PFSK-1 (cell line): ENCODE measurements around the gene TRAPPC12.

Experiments used
- FOXP2 ChIP-seq: optimal IDR thresholded peaks from 2 replicates; pipeline ENCODE3; 2011; ENCODE audit warnings: borderline replicate concordance, control low read depth, inconsistent platforms; ENCODE audit not compliant: insufficient read depth; ENCODE audit errors: extremely low read length, extremely low read depth
- POLR2AphosphoS5 ChIP-seq: IDR thresholded peaks from 2 replicates; pipeline ENCODE4 v1.6.1; 2012; ENCODE audit warnings: low read depth, mild to moderate bottlenecking, control low read depth, low read length, moderate library complexity
- REST ChIP-seq, 2 experiments: IDR thresholded peaks; 2 replicates each; pipeline versions ENCODE4 v1.6.1 to v1.8.0; 2011 to 2012; ENCODE audit warnings: low read depth in 2 of 2, low read length in 2 of 2, control low read depth in 1 of 2, inconsistent platforms in 1 of 2, mild to moderate bottlenecking in 1 of 2, moderate library complexity in 1 of 2; ENCODE audit not compliant: insufficient read depth in 1 of 2
- SIN3A ChIP-seq: IDR thresholded peaks from 2 replicates; pipeline ENCODE4 v1.6.1; 2012; ENCODE audit warnings: mild to moderate bottlenecking, low read length, moderate library complexity, borderline replicate concordance; ENCODE audit not compliant: insufficient read depth
- TAF1 ChIP-seq: IDR thresholded peaks from 2 replicates; pipeline ENCODE4 v1.6.1; 2012; ENCODE audit warnings: low read length, control low read depth, borderline replicate concordance; ENCODE audit not compliant: insufficient read depth

TRAPPC12 gene

DNA sequence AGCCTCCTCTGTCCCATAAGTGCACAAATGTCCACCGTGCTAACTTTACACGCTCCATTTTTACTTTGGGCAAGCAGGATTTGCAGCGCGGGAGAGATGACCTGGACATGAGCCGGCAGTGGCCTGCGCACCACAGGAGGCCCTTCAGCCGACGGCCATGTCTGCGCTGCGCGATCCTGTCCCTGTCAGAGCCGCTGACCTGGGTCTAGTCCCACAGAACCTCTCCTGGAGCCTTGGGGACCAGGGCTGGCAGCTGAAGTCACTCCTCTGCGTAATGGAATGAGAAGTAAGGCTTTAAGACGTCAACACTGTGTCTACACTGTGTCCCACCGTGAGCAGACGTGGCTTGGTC, 110.2 kb downstream of the TRAPPC12 start:
- TF ChIP-seq FOXP2 (no peak), REST (IDR thresholded peaks at IDR 0.05; ENCODE audit: insufficient read depth in 1 of 2, low read depth in 2 of 2, low read length in 2 of 2) (no peak), SIN3A (no peak), POLR2AphosphoS5 (no peak), TAF1 (no peak)

DNA sequence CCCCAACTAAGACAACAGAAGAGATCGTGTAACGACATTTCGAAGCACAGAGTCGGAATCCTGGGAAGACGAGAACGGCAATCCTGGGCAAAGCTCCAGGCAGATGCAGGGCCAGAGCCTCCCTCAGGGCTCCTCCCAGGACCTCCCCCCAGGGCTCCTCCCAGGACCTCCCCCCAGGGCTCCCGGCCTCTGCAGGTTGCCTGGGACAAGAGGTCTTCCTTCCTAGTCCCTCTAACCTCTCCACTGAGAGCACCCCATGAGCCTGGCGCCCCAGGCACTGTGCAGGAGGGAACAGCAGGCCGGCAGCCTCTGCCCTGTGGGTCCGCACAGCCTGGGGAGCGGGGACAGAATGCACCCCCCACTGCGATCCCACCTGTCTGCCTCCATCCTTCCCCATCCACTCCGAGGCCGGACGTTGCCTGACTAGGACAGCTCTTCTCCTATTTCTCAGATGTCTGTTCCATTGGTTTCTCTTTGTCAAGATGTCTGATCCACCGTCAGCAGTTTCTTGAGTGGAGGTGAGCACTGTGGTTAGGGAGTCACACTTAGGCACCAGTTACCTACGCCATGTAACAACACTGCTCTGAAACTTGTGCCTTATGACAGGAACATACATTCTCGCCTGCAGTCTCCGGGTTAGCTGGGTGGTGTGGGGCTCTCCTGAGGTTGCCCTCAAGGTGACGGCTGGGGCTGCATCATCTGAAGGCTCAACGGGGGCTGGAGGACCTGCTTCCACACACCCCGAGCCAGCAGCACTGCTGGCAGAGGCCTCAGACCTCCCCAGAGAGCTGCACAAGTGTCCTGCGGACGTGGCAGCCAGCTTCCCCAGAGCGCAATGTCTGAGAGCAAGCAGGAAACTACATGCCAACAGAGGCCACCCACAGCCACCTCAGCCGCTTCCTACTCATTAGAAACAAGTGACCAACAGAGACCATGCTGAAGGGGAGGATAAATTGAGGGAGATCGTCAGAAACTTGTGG, 111.0 kb downstream of the TRAPPC12 start:
- TF ChIP-seq SIN3A = no peak
- no peak for TF ChIP-seq FOXP2
- TF ChIP-seq POLR2AphosphoS5 = no peak
- TF ChIP-seq REST (IDR thresholded peaks at IDR 0.05; ENCODE audit: insufficient read depth in 1 of 2, low read depth in 2 of 2, low read length in 2 of 2) = no peak
- no peak for TF ChIP-seq TAF1

- TF ChIP-seq SIN3A = no peak
- TF ChIP-seq TAF1 = no peak
- TF ChIP-seq REST (IDR thresholded peaks at IDR 0.05; ENCODE audit: insufficient read depth in 1 of 2, low read depth in 2 of 2, low read length in 2 of 2) = no peak
- no peak for TF ChIP-seq FOXP2
These were observed 111.8 kb downstream of the TRAPPC12 start for GRCh38 chr2:3491306-3491705.

DNA sequence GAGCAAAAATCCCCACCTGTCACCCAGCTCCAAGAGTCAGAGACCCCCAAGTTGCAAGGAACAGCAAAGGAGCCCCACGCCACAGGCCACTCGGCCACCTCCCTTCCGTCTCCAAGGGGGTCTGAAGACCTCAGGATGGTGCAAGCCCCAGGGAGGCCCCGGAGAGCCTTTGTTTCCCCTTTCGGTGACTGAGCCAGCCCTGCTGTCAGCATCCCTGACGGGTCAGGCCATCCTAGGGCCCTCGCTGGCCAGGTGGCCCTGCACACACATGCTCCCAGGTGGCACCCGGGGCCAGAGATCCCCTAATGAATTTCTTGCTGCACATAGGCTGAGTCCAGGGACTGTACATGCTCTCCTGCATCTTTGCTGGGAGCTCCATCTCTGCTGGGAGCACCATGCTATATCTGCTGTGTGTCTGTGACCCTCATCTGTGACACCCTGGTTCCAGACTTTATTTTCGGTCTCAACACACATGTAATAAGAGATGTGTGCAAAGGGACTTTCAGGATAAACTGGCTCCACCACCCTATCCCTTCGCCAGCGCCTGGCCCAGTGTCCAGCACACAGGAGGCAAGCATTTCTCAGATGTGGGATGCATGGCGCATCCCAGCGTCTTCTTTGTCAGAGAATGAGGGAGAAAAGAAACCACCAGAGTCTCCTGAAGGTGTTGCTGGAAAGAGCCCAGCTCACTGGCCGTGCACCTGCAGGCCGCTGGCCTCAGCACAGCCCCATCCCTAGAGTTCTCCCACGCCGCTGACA, 112.4 kb downstream of the TRAPPC12 start:
- no peak for TF ChIP-seq TAF1
- no peak for TF ChIP-seq POLR2AphosphoS5
- no peak for TF ChIP-seq SIN3A
- TF ChIP-seq FOXP2 = no peak
- TF ChIP-seq REST (IDR thresholded peaks at IDR 0.05; ENCODE audit: insufficient read depth in 1 of 2, low read depth in 2 of 2, low read length in 2 of 2) = no peak
